ENCODE measurements around the gene MRPS17.

Gene MRPS17

GRCh38 chr7:56003749-56004148 lies 52.1 kb downstream of the MRPS17 start:
- no peak for ATAC-seq (ENCODE audit: low read depth)
- H3K27me3 ChIP-seq (ENCODE audit: insufficient read depth, poor library complexity, severe bottlenecking), result no peaks in the 10 kb centered on the region
- H3K36me3 ChIP-seq (ENCODE audit: low read depth), result peaks cover 11% of the 10 kb centered on the region
- peaks cover 9% of the 10 kb centered on the region for H3K4me1 ChIP-seq (ENCODE audit: insufficient read depth, poor library complexity, severe bottlenecking)
- no peak overlapping the region for H3K4me3 ChIP-seq (ENCODE audit: severe bottlenecking)
- DNase-seq (ENCODE audit: low spot score), result no peak
- no peak overlapping the region for H3K27ac ChIP-seq (ENCODE audit: poor library complexity, severe bottlenecking)
- no peaks in the 10 kb centered on the region for H3K9me3 ChIP-seq (ENCODE audit: severe bottlenecking)
- TF ChIP-seq CTCF (IDR thresholded peaks at IDR 0.05; ENCODE audit: poor library complexity, severe bottlenecking), result no peak

All from RWPE2 (cell line).